GM10248 (cell line): Measurements from ENCODE around the gene JMJD1C.

ENCODE experiments used
- CTCF ChIA-PET: fragments of 300-600 bp; sonication (Branson Sonifier 250); formaldehyde crosslinking; extraction: SDS; loops from one replicate; lab custom pipeline; 2021; ENCODE audit warnings: antibody characterized with exemption; lab: Yijun Ruan, JAX
- POLR2A ChIA-PET: fragments of 350-650 bp; sonication (Branson Sonifier 250); formaldehyde crosslinking; extraction: SDS; loops from one replicate; lab custom pipeline; 2020; ENCODE audit warnings: antibody characterized with exemption; lab: Yijun Ruan, JAX
- DNase-seq: peaks from one replicate; pipeline ENCODE4 v3.0.0; 2012; ENCODE audit errors: extremely low spot score
- TF ChIP-seq, protein P1 (sequence below): IDR thresholded peaks from 2 replicates; pipeline ENCODE4 v1.5.1; 2012; ENCODE audit warnings: mild to moderate bottlenecking, low read depth; ENCODE audit errors: extremely low read depth, missing control alignments, control extremely low read depth

JMJD1C gene

GRCh38 chr10:63376560-63377304 is 89.0 kb downstream of the JMJD1C start:
- ChIA-PET CTCF (interaction anchor here (0.7 to 1.4 kb wide), 3 partner anchors 9 to 68 kb away, joined by 3 to 4 read pairs (median 3); no protein-coding TSS in a partner anchor), POLR2A (no interaction called here)
- peak; percentile 60 for DNase-seq
- TF ChIP-seq, protein P1, sequence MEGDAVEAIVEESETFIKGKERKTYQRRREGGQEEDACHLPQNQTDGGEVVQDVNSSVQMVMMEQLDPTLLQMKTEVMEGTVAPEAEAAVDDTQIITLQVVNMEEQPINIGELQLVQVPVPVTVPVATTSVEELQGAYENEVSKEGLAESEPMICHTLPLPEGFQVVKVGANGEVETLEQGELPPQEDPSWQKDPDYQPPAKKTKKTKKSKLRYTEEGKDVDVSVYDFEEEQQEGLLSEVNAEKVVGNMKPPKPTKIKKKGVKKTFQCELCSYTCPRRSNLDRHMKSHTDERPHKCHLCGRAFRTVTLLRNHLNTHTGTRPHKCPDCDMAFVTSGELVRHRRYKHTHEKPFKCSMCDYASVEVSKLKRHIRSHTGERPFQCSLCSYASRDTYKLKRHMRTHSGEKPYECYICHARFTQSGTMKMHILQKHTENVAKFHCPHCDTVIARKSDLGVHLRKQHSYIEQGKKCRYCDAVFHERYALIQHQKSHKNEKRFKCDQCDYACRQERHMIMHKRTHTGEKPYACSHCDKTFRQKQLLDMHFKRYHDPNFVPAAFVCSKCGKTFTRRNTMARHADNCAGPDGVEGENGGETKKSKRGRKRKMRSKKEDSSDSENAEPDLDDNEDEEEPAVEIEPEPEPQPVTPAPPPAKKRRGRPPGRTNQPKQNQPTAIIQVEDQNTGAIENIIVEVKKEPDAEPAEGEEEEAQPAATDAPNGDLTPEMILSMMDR = no peak

- no peak for DNase-seq
- CTCF ChIA-PET = interaction anchor here (1.0 to 1.6 kb wide), 4 partner anchors 8 to 12 kb away, joined by 3 to 5 read pairs (median 4); no protein-coding TSS in a partner anchor
- TF ChIP-seq, protein P1 = no peak
- POLR2A ChIA-PET = no interaction called here
Observed at GRCh38 chr10:63375859-63376258, 89.9 kb downstream of the JMJD1C start.

DNA sequence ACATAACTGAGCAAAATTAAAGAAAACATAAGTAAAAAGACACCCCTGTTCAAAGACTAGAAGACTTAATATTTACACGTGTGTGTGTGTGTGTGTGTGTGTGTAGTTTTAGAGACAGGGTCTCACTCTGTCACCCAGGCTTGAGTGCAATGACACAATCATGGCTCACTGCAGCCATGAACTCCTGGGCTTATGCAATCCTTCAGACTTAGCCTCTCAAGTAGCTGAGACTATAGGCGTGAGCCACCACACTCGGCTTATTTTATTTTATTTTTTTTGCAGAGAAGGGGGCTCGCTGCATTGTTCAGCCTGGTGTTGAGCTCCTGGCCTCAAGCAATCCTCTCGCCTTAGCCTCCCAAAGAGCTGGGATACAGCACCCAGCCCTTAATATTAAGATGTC is 90.3 kb downstream of the JMJD1C start:
- DNase-seq = no peak
- CTCF ChIA-PET = interaction anchor here (1.0 to 1.6 kb wide), 4 partner anchors 8 to 12 kb away, joined by 3 to 5 read pairs (median 4); no protein-coding TSS in a partner anchor
- POLR2A ChIA-PET = interaction anchor here (0.6 kb wide), 1 partner anchor 664 kb away, joined by 5 read pairs; no protein-coding TSS in a partner anchor
- TF ChIP-seq, protein P1 = no peak

GRCh38 chr10:63374991-63375390 is 90.8 kb downstream of the JMJD1C start:
- TF ChIP-seq, protein P1 = no peak
- ChIA-PET CTCF (interaction anchor here (1.2 to 1.6 kb wide), 3 partner anchors 9 to 11 kb away, joined by 3 to 5 read pairs (median 4); no protein-coding TSS in a partner anchor), POLR2A (interaction anchor here (0.6 kb wide), 1 partner anchor 664 kb away, joined by 5 read pairs; no protein-coding TSS in a partner anchor)
- no peak for DNase-seq

DNA sequence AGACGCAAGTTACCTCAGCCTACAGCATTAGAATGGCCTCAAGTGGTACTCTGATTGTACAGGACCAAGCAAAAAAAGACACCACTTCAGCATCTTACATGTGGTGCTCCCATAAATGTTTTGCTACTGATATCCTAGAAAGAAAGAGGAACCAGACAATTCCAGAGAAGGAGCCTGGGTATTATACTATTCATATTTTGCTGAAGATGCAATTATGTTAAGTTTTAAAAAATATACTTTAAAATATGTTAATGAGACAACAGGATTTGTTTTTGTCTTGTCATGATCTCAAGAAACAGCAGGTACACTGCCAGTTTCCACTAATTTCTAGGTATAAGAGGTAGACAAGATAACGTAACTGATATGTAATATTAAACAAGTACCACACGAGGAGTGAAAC is 92.6 kb downstream of the JMJD1C start:
- ChIA-PET POLR2A (no interaction called here), CTCF (no interaction called here)
- TF ChIP-seq, protein P1 = no peak
- DNase-seq = no peak

DNA sequence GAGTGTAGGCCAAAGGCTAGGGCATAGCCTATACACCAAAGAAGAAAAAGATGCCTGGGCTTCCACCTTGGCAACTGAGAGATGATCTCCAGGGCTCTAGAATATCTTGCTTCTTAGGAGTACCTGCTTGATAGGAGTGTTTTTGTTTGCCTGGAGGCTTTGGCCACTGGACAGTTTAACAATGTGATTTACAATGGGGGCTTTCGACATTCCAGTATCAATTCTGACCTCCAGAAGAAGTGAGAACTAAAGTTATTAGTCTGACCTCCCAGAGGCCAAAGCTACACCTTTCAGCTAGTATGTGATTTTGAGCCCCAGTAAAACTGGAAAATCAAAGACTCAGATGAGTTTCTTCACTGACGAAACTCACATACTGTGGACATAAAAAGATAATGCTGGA is 96.1 kb downstream of the JMJD1C start:
- no peak for DNase-seq
- ChIA-PET CTCF (interaction anchor here (1.0 to 2.0 kb wide), 2 partner anchors 18 to 42 kb away, joined by 3 to 4 read pairs; no protein-coding TSS in a partner anchor), POLR2A (no interaction called here)
- TF ChIP-seq, protein P1 = no peak
